ENCODE results near the gene GAGE12J.
"Not testable (repeated sequence)": the region's sequence is repeated elsewhere in the genome, so short reads cannot be mapped to it uniquely, and the experiment has no call there.

Gene GAGE12J, protein sequence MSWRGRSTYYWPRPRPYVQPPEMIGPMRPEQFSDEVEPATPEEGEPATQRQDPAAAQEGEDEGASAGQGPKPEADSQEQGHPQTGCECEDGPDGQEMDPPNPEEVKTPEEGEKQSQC

DNA sequence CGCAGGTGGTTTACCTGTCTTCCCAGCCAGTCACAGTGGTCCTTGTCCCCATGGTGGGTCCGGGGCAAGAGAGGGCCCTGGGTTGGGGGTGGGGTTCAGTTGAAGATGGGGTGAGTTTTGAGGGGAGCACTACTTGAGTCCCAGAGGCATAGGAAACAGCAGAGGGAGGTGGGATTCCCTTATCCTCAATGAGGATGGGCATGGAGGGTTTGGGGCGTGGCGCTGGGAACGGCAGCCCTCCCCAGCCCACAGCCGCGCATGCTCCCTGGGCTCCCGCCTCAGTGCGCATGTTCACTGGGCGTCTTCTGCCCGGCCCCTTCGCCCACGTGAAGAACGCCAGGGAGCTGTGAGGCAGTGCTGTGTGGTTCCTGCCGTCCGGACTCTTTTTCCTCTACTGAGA, at the start of gene GAGE12J:
GAGE12J (plus strand) TSS at position 301 of the 400 bp plus-strand sequence. CDS start 1,157 bp downstream, outside the sequence.
- not testable (repeated sequence) for DNase-seq (ENCODE audit: low read depth)

GRCh38 chrX:49272421-49272820, 49.4 kb upstream of the GAGE12J start:
- no peak for DNase-seq (ENCODE audit: low read depth)

DNA sequence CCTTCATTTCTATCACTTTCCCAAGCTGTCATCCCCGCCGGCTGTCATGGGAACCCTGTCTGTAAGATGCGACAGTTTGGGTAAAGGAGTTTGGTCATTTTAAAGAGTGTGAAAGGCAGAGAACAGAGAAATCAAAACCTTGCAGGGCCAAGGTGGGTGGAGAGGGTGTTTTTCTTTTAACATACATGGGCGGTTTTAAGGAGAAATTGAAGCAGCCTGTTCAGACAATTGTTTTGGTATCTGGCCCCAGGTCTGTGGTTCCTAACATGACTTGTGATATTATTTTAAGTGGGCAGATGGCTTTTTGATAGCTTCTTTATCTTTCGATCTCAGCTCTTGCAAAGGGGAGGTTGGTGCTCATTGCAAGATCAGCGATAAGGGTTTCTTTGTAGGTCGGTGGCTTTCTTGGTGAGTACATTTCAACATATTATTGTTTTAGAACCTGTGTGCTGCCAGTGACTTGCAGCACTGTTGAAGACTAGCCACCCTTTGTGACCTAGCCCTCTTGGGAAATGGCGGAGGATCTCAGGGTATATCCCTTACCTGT, 48.6 kb upstream of the GAGE12J start:
- DNase-seq (ENCODE audit: low read depth), result no peak

- DNase-seq (ENCODE audit: low read depth), result no peak
Measured at GRCh38 chrX:49276207-49276606, 45.6 kb upstream of the GAGE12J start.

DNA sequence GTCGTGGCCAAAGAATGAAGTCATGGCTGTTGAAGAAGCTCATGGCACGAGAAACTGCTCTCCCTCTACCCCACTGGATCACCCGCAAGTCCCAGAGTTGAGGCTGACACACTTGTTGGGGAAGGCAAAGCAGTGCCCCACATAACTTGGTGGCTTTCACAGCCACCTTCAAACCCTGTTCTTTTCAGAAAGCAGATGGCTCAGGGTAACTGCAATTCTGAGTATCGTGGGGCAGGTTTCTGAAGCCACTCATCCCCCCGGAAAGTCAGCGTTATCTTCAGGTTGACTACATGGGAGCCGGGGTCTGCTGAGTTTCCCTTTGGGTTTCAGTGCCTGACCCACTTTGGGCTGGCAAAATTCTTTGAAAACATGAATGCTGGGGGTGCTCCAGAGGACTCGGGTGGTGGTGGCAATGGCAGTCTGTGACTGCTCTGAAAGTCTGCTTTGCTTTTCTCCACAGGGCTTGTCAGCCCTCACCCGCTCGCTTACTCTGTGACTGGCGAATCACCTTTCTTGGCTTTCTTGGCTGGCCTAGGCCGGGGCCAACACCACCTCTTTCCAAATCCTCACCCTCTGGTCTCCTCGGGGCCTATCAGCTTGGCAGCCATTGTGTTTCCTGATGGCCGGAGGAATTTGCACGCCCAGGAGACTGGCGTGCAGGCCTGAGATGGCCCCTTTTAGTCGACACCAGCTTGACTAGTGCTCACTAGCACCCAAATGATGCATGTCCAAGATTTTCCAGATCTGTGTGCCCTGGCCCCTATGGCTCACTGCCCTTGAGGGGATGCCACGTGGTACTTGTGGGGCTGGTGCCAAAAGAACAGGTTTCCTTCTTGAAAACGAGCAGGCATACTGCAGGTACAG, 44.9 kb upstream of the GAGE12J start:
- no peak for DNase-seq (ENCODE audit: low read depth)

- DNase-seq (ENCODE audit: low read depth), result no peak
Measured at GRCh38 chrX:49277535-49277830, 44.4 kb upstream of the GAGE12J start.

DNA sequence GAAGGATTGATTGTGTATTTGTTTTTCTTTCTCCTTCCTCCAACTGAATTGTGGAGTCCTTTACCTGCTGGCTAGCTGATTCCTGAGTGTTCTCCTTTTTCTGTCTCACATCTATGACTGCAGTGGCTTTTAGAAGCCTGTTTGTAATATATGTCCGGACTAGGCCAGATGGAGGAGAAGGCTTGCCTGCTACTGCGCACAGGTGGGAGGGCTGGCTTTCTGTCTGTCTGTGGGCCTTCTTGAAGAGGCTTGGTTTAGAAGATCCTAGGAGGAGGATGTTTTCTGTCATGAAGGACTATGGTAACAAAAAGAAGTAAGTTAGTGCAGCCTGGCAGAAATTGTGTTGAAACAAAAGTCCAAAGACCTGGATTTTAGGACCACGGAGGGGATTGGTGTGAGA, 43.8 kb upstream of the GAGE12J start:
- DNase-seq (ENCODE audit: low read depth), result no peak

DNA sequence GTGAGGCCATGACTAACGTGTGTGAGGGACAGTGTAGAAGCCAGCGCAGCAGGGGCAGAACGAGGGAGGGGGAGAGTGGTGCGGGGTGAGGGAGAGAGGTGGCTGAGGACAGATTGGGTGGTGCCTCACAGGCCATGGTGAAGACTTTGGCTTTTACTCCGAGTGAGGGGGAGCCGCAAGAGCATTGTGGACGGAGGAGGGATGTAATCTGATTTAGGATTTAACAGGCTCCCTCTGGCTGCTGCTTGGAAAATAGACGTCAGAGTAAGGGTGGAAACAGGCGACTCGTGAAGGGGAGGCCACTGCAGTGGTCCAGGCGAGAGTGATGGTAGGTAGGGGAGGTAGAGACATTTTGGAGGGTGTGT, 39.2 kb upstream of the GAGE12J start:
- no peak for DNase-seq (ENCODE audit: low read depth)

- no peak for DNase-seq (ENCODE audit: low read depth)
Measured at GRCh38 chrX:49284212-49284611, 37.6 kb upstream of the GAGE12J start.

DNA sequence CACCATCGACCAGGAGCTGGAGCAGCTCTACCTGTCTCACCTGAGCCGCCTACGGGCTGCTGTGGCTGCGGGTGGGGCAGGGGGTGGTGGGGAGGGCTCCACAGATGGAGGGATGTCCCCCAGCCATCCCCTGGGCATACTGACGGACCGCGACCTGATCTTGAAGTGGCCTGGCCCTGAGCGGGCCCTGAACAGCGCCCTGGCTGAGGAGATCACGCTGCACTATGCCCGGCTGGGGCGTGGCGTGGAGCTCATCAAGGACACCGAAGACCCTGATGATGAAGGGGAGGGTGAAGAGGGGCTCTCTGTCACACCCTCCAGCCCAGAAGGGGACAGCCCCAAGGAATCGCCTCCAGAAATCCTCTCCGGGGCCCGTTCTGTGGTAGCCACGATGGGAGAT, 35.7 kb upstream of the GAGE12J start:
- no peak for DNase-seq (ENCODE audit: low read depth)

DNA sequence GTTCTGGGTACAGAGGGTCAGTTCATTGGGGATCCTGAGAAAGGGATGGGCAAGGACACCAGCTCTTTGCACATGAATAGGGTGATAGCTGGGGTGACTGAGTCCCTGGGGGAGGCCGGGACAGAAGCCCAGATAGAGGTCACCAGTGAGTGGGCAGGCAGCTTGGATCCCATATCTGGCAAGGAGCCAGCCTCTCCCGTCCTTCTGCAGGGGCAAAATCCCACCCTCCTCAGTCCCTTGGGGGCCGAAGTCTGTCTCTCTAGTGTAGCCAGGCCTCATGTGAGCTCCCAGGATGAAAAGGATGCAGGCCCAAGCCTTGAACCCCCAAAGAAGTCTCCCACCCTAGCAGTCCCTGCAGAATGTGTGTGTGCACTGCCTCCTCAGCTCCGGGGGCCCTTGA, 35.3 kb upstream of the GAGE12J start:
- DNase-seq (ENCODE audit: low read depth), result no peak

DNA sequence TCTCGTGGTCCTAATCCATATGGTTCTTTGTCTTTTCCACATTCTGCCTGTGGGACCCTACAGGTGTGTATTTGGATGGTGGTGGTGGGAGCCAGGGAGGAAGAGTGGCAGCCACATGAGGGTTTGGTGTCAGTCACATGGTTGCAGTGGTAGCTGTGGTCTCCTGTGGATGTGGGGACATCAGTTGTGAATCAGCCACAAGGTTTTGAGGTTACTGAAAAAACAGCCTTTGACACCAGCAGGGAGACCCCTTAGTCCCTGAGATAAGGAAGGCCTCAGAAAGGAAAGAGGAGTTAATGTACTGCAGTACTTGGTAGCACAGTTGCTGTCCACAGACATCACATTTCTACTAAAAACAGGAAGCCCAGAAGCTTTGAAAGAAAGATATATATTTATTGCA, 34.2 kb upstream of the GAGE12J start:
- no peak for DNase-seq (ENCODE audit: low read depth)

DNA sequence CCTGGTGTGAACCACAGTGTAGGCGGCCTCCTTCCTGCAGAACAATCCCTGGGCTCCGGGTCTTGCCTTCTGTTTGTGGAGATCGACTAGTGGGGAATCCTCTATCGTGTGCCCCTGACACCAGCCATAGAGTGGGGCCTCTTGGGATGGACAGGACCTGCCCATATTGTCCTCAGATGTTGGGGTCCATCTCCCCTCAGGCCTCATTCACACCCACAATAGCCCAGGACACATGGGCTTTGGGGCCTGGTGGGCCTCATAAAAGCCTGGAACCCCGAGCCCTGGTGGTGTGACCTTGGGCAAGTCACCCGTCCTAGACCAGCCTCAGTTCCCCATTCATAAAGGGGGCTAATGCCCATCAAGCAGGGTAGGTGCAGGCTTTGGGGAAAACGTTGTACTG, 31.6 kb upstream of the GAGE12J start:
- DNase-seq (ENCODE audit: low read depth), result no peak

DNA sequence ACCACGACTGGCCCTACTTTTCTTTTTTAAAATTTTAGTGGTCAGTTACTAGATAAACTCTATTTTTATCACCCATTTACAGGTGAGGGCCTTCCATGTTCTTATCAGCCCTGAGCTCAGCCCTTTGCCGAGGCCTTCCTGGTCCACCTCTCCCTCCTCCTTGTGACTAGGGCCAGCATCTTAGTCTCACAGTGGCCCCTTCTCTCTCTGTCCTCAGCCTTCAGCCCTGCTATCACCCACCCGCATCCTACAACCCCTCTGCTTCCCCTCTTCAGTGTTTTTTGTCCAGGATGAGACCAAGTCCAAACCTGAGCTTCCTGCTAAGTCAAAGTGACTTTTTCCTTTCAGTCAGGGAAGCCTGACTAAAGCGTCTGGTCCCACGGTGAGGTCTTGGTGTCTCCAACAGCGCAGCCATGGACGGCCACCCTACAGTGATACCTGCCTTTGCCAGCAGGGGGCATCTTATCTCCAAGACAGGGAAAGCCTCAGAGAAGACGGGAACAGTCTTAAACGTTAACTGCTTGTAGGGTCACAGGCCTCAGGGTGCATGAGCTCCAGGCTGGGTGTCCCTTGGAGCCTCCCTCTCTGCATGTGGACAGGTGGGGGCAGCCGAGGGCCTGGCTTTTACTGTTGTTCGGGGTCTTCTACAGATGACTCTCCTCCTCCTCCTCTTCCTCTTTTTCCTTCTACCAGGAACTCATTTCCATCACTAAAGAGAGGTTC, 30.1 kb upstream of the GAGE12J start:
- peak; percentile 38 for DNase-seq (ENCODE audit: low read depth)

DNA sequence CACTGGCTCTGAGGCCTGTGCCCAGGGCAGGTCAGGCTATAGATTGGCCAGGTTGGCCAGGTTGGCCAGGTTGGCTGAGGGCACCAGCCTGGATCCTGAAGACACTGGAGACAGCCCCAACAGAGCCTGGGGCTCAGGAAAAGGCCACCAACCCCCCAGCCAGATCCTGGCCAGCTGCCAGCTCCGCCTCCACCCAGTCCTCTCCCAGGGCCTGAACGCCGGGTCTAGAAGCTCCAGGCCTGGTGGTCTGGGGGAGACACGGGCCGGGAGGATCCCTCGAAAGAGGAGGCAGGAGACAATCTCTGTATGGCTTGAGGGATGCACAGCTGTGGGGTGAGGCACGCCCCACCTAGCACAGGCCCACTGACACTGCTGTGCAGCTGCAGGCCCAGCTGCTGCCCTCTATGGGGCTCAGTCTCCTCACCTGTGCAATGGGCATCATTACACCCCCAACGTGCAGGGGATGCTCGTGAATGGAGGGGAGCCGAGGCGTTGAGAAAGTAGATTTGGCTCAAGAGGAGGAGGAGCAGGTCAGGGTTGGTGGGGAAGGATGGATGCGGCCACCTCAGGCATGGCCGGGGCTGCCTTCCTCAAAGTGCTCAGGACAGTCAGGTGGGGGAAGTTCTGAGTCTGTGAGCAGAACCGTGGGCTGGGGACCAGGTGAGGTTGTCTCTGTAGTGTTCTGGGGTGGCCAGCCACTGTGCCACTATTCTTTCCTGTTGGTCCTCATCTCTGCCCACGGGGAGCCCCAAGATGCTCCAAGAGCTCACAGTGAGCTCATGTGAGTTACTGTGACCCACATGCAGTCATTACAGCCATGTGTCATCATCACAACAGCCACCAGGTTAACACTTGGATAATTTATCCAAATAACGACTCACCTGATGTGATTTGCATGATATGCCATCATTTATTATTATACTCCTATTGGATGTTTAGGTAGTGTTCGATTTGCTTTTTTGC, 29.2 kb upstream of the GAGE12J start:
- DNase-seq (ENCODE audit: low read depth), result no peak

GRCh38 chrX:49299293-49299692, 22.5 kb upstream of the GAGE12J start:
- not testable (repeated sequence) for DNase-seq (ENCODE audit: low read depth)

DNA sequence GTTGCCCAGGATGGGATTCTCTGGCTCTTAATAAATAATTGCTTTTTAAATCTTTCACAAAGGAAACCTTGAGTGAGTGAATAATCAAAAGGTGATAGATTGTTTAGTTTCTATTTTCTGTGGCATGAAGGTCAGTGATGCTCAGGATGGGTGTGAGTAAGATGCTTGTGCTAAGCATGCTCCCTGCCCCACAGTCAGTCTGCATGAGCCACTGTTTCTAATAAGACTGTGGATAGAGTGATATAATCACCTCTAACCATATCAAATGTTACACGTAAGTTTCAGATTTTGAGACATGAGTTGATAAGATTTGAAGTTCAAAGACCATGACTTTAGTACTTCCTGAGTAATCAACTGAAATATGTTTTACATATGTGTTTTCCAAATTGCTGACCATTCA, 21.1 kb upstream of the GAGE12J start:
- DNase-seq (ENCODE audit: low read depth), result no peak

GRCh38 chrX:49303346-49303745, 18.5 kb upstream of the GAGE12J start, which contains the start of gene GAGE10:
TSS of gene GAGE10 (plus strand) at chrX:49303646. CDS start at chrX:49304860, 1,214 bp downstream.
- no peak for DNase-seq (ENCODE audit: low read depth)

DNA sequence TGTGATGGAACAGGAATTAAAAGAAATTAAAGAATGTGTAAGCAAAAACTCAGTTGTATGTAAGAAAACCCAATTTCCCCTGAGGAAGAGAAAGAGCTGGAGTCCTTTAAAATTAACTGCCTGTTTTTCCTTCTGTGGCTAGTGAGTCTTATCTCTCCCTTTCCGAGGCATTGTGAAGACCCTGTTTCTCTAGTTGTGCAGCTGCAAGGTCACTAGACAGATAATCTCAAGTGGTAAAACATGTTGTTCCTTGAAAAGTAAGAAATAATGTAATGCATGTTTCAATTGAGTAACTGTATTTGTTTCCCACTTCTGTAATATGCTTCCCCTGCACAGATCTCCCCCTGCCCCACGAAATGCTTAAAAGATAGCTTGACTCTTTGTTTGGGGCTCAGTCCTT, 14.1 kb upstream of the GAGE12J start:
- not testable (repeated sequence) for DNase-seq (ENCODE audit: low read depth)

- DNase-seq (ENCODE audit: low read depth), result no peak
Measured at GRCh38 chrX:49308604-49309269, 13.1 kb upstream of the GAGE12J start.

- no peak for DNase-seq (ENCODE audit: low read depth)
Measured at GRCh38 chrX:49309401-49309981, 12.3 kb upstream of the GAGE12J start.

Measured in activated T-helper 1 cell treated with Interleukin-2 at 50 U/mL for 16 hours (primary cell).